Panc1 (cell line): ENCODE data around the gene DEFB119.

ENCODE experiments used
- POLR2AphosphoS5 ChIP-seq: IDR thresholded peaks from 2 replicates; pipeline ENCODE4 v1.6.1; 2012; ENCODE audit warnings: mild to moderate bottlenecking, low read depth, low read length, moderate library complexity
- SIN3A ChIP-seq: IDR thresholded peaks from 2 replicates; pipeline ENCODE4 v1.6.1; 2012; ENCODE audit warnings: low read depth, mild to moderate bottlenecking, low read length, moderate library complexity, borderline replicate concordance; ENCODE audit not compliant: insufficient read depth
- TCF7L2 ChIP-seq: IDR thresholded peaks from 2 replicates; pipeline ENCODE4 v1.6.1; 2011; ENCODE audit warnings: mild to moderate bottlenecking, low read depth, low read length, inconsistent platforms
- TF ChIP-seq, protein P1 (sequence below): fragments of 450-650 bp; IDR thresholded peaks from 2 replicates; pipeline ENCODE4 v1.5.1; 2017; ENCODE audit warnings: mild to moderate bottlenecking
- TF ChIP-seq, protein P2 (sequence below), 2 experiments: IDR thresholded peaks; 2 replicates each; pipeline ENCODE4 v1.6.1; 2011 to 2012; ENCODE audit warnings: low read depth in 2 of 2, control low read depth in 1 of 2, low read length in 1 of 2, mild to moderate bottlenecking in 1 of 2, moderate library complexity in 1 of 2; ENCODE audit not compliant: insufficient read depth in 1 of 2

DNA sequence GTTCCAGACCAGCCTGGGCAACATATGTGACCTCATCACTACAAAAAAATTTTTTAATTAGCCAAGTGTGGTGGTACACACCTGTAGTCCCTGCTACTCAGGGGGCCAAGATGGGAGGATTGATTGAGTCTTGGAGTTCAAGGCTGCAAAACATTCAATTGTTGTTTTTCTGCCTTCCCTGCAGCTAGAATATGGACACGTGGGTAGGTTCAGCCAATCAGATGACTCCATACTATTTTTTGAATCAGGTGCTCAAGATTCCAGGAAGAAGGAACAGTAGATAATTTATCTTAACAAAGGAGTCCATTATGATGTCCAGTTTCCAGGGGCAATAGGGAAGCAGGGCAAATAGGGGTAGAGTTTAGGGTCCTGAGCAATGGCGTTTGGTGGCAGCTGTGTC is 2.4 kb upstream of the DEFB119 start:
- no peak for TF ChIP-seq TCF7L2
- no peak for TF ChIP-seq POLR2AphosphoS5
- TF ChIP-seq, protein P1, sequence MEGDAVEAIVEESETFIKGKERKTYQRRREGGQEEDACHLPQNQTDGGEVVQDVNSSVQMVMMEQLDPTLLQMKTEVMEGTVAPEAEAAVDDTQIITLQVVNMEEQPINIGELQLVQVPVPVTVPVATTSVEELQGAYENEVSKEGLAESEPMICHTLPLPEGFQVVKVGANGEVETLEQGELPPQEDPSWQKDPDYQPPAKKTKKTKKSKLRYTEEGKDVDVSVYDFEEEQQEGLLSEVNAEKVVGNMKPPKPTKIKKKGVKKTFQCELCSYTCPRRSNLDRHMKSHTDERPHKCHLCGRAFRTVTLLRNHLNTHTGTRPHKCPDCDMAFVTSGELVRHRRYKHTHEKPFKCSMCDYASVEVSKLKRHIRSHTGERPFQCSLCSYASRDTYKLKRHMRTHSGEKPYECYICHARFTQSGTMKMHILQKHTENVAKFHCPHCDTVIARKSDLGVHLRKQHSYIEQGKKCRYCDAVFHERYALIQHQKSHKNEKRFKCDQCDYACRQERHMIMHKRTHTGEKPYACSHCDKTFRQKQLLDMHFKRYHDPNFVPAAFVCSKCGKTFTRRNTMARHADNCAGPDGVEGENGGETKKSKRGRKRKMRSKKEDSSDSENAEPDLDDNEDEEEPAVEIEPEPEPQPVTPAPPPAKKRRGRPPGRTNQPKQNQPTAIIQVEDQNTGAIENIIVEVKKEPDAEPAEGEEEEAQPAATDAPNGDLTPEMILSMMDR: no peak
- TF ChIP-seq SIN3A: no peak
- TF ChIP-seq, protein P2, sequence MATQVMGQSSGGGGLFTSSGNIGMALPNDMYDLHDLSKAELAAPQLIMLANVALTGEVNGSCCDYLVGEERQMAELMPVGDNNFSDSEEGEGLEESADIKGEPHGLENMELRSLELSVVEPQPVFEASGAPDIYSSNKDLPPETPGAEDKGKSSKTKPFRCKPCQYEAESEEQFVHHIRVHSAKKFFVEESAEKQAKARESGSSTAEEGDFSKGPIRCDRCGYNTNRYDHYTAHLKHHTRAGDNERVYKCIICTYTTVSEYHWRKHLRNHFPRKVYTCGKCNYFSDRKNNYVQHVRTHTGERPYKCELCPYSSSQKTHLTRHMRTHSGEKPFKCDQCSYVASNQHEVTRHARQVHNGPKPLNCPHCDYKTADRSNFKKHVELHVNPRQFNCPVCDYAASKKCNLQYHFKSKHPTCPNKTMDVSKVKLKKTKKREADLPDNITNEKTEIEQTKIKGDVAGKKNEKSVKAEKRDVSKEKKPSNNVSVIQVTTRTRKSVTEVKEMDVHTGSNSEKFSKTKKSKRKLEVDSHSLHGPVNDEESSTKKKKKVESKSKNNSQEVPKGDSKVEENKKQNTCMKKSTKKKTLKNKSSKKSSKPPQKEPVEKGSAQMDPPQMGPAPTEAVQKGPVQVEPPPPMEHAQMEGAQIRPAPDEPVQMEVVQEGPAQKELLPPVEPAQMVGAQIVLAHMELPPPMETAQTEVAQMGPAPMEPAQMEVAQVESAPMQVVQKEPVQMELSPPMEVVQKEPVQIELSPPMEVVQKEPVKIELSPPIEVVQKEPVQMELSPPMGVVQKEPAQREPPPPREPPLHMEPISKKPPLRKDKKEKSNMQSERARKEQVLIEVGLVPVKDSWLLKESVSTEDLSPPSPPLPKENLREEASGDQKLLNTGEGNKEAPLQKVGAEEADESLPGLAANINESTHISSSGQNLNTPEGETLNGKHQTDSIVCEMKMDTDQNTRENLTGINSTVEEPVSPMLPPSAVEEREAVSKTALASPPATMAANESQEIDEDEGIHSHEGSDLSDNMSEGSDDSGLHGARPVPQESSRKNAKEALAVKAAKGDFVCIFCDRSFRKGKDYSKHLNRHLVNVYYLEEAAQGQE (IDR thresholded peaks at IDR 0.05; ENCODE audit: insufficient read depth in 1 of 2, low read depth in 2 of 2, low read length in 1 of 2): no peak
